ENCODE data around the gene ACOT7. TPM values are rescaled to one million over a fixed set of nuclear protein-coding genes. Genes with fewer than 3 reads are reported as not detected.

ACOT7 gene
- total RNA-seq, 2 donors from 2014 or later, result 16.9 to 24.9 TPM

GRCh38 chr1:6419804-6420453 is 26.4 kb upstream of the ACOT7 start, which contains the start of gene HES2:
TSS of gene HES2 (minus strand) at chr1:6419919. CDS start at chr1:6419820, 99 bp downstream.
- no peak within 1 kb of the TSS for H3K27ac ChIP-seq
- H3K36me3 ChIP-seq, result no peaks in the 10 kb centered on the region
- peak within 1 kb of the TSS; percentile 23 to 39 for H3K4me3 ChIP-seq
- H3K9me3 ChIP-seq, result no peaks in the 10 kb centered on the region
- intact Hi-C loops (cut with DNase I), result no loop called here
- no peaks in the 10 kb centered on the region for H3K27me3 ChIP-seq (replicated peaks; ENCODE audit: insufficient read depth)
- DNase-seq (ENCODE audit: low spot score), result no peak
- TF ChIP-seq CTCF (IDR thresholded peaks at IDR 0.05) (no peak), POLR2AphosphoS5 (IDR thresholded peaks at IDR 0.05) (no peak), POLR2A (IDR thresholded peaks at IDR 0.05) (peak; percentile 46)
- peaks cover 16% of the 10 kb centered on the region for H3K4me1 ChIP-seq (replicated peaks)
- WGBS, result 4% methylated on average over 42 of the region's 62 CpGs

GRCh38 chr1:6419397-6419803 is 25.8 kb upstream of the ACOT7 start:
- TF ChIP-seq POLR2AphosphoS5 (IDR thresholded peaks at IDR 0.05), result no peak
- TF ChIP-seq CTCF (IDR thresholded peaks at IDR 0.05), result no peak
- no peak for TF ChIP-seq POLR2A (IDR thresholded peaks at IDR 0.05)
- intact Hi-C loops (cut with DNase I), result no loop called here
- peaks cover 14% of the 10 kb centered on the region for H3K4me1 ChIP-seq (replicated peaks)
- H3K4me3 ChIP-seq, result peak overlapping the region; percentile 23 to 39
- no peaks in the 10 kb centered on the region for H3K9me3 ChIP-seq
- H3K27me3 ChIP-seq (replicated peaks; ENCODE audit: insufficient read depth), result no peaks in the 10 kb centered on the region
- DNase-seq (ENCODE audit: low spot score), result no peak
- no peaks in the 10 kb centered on the region for H3K36me3 ChIP-seq
- H3K27ac ChIP-seq, result no peak overlapping the region
- WGBS, result 1% methylated on average over 10 of the region's 48 CpGs

- no peaks in the 10 kb centered on the region for H3K36me3 ChIP-seq
- no peaks in the 10 kb centered on the region for H3K27me3 ChIP-seq (replicated peaks; ENCODE audit: insufficient read depth)
- DNase-seq (ENCODE audit: low spot score), result no peak
- peaks cover 13% of the 10 kb centered on the region for H3K4me1 ChIP-seq (replicated peaks)
- peak overlapping the region; percentile 23 to 39 for H3K4me3 ChIP-seq
- no peak overlapping the region for H3K27ac ChIP-seq
- no peak for TF ChIP-seq POLR2A (IDR thresholded peaks at IDR 0.05)
- no peaks in the 10 kb centered on the region for H3K9me3 ChIP-seq
- intact Hi-C loops (cut with DNase I), result no loop called here
- 10% methylated on average over 69 of the region's 69 CpGs for WGBS
Measured at GRCh38 chr1:6418668-6419396, 25.3 kb upstream of the ACOT7 start.

GRCh38 chr1:6417961-6418667 is 24.5 kb upstream of the ACOT7 start:
- WGBS, result 57% methylated on average over 8 of the region's 8 CpGs

GRCh38 chr1:6416906-6417305 is 23.3 kb upstream of the ACOT7 start:
- Histone ChIP-seq H3K9me3 (no peaks in the 10 kb centered on the region), H3K27me3 (replicated peaks; ENCODE audit: insufficient read depth) (no peaks in the 10 kb centered on the region), H3K36me3 (no peaks in the 10 kb centered on the region)

More at GRCh38 chr1:6417961-6418667, 24.5 kb upstream of the ACOT7 start:
- Histone ChIP-seq H3K9me3 (no peaks in the 10 kb centered on the region), H3K27ac (no peak overlapping the region), H3K4me1 (replicated peaks) (peaks cover 10% of the 10 kb centered on the region), H3K36me3 (no peaks in the 10 kb centered on the region), H3K27me3 (replicated peaks; ENCODE audit: insufficient read depth) (no peaks in the 10 kb centered on the region), H3K4me3 (no peak overlapping the region)
- no peak for DNase-seq (ENCODE audit: low spot score)
- TF ChIP-seq POLR2AphosphoS5 (IDR thresholded peaks at IDR 0.05), result no peak
- intact Hi-C loops (cut with DNase I), result no loop called here

More at GRCh38 chr1:6416906-6417305, 23.3 kb upstream of the ACOT7 start:
- TF ChIP-seq CTCF (IDR thresholded peaks at IDR 0.05) (no peak), POLR2AphosphoS5 (IDR thresholded peaks at IDR 0.05) (no peak), POLR2A (IDR thresholded peaks at IDR 0.05) (no peak)
- intact Hi-C loops (cut with DNase I), result no loop called here
- Histone ChIP-seq H3K4me1 (replicated peaks) (peaks cover 10% of the 10 kb centered on the region), H3K4me3 (no peak overlapping the region), H3K27ac (no peak overlapping the region)
- 100% methylated on average over 5 of the region's 5 CpGs for WGBS
- DNase-seq (ENCODE audit: low spot score), result no peak

Measured in prostate gland (tissue), 2 donors.